Lower leg skin (tissue), 4 donors: ENCODE measurements around the gene DENND1C. TPM values are rescaled to one million over a fixed set of nuclear protein-coding genes. Genes with fewer than 3 reads are reported as not detected.

Source experiments
- DNase-seq, 2 donors: peaks; one replicate each; pipeline ENCODE4 v3.0.0-alpha.2; 2019; ENCODE audit warnings: low spot score in 2 of 2
- H3K4me3 ChIP-seq: fragments of 200-600 bp; sonication (generic); 2 replicates; pipeline ENCODE4 v1.5.1; 2017; ENCODE audit warnings: mild to moderate bottlenecking, low read depth; ENCODE audit not compliant: poor library complexity, severe bottlenecking
- POLR2A ChIP-seq, 2 donors: fragments of 450-650 bp; IDR thresholded peaks; one replicate each; pipeline ENCODE4 v1.6.1; 2016 to 2017; ENCODE audit warnings: antibody characterized with exemption in 2 of 2, mild to moderate bottlenecking in 1 of 2, moderate library complexity in 1 of 2
- WGBS, 2 donors: methylation state at CpG; one replicate each; pipeline ENCODE4 v1.1.5; 2018; 5-methylcytosine and 5-hydroxymethylcytosine counted together
- intact Hi-C: fragments of 100-400 bp; cut with DNase I; formaldehyde crosslinking; loops from one replicate; pipeline ENCODE4 v1.15.0; 2023; ENCODE audit warnings: low total_unique reads
- total RNA-seq, 4 donors: library from RNA; depleted of rRNA; stranded (reverse); fragments of >200 nt; gene quantifications; one replicate each; pipeline ENCODE4 v1.1.0, GENCODE V29; 2016
- TF ChIP-seq, protein P1 (sequence below), 3 donors: fragments of 450-650 bp; IDR thresholded peaks; one replicate each; pipeline ENCODE4 v1.5.1; 2016; ENCODE audit warnings: antibody characterized with exemption in 3 of 3, mild to moderate bottlenecking in 3 of 3, moderate library complexity in 2 of 3

The DENND1C gene
- total RNA-seq, 4 donors from 2014 or later, result 0.61 to 1.9 (median 1.2) TPM

DNA sequence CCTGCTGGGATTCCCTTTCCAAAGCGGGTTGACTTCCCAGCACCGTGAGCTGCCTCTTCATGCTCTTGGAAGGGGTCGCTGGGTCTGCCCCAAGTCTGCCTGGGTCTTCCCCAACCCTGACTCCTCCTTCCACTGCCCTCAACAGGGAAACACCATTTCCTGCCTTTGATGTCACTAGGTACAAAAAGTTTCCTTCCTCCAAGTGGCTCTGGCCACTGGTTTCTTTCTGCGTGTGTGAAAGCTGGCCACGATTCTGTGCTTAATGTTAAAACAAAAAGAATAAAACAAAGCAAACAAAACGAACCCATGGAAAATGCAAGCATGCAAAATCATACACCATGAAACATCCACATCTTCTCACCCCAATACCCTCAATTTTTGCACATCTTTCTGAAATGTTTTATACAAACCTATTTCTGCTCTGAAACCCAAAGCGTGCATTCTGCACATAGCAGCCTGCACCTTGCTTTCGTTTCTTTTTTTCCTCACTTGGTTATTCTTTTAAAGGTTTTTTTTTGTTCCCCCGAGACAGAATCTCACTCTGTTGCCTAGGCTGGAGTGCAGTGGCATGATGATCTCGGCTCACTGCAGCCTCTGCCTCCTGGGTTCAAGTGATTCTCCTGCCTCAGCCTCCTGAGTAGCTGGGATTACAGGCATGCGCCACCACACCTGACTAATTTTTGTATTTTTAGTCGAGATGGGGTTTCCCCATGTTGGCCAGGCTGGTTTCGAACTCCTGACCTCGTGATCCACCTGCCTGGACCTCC, 36.7 kb upstream of the DENND1C start:
- intact Hi-C loops, result loop anchor here (5.0 kb wide), 1 partner anchor 119 kb away; no protein-coding TSS in a partner anchor
- WGBS, 2 donors, result 50 to 52% methylated on average over 14 of the region's 14 CpGs

DNA sequence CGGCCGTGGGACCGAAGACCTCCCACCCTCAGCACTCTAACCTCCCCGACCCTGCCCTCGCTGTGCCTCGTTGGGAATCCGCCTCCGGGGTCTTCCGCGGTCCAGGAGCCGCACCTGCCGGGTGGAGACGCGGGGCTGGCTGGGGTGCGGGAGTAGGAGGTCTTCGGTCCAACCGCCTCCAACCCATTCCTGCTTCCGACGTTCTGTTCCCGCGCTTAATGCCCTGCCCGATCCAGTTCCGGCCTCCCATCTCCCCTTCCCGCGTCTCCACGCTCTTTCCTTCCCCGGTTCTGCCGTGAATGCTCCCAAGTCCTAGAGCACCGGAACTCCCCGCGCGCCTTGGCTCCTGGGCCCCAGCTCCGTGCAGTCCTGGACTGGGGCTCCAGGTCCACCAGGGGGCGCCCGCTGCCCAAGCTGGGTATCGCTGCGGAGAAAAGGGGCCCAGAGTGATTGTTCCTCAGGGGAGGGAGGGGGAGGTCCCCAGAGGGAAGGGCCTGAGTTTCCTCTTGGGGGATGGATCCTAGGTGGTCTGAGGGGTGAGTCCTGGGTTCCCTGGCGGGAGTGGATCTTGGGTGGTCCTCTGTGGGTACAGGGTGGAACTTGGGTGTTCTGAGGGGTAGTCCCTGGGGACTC, 35.2 kb upstream of the DENND1C start:
- DNase-seq, result peak; percentile 75 to 97
- peak overlapping the region; percentile 30 for H3K4me3 ChIP-seq
- intact Hi-C loops, result loop anchor here (5.0 kb wide), 1 partner anchor 121 kb away; no protein-coding TSS in a partner anchor
- WGBS, 2 donors, result 1 to 2% methylated on average over 21 to 33 of the region's 38 CpGs
- no peak for TF ChIP-seq POLR2A (IDR thresholded peaks at IDR 0.05)
- TF ChIP-seq, protein P1, sequence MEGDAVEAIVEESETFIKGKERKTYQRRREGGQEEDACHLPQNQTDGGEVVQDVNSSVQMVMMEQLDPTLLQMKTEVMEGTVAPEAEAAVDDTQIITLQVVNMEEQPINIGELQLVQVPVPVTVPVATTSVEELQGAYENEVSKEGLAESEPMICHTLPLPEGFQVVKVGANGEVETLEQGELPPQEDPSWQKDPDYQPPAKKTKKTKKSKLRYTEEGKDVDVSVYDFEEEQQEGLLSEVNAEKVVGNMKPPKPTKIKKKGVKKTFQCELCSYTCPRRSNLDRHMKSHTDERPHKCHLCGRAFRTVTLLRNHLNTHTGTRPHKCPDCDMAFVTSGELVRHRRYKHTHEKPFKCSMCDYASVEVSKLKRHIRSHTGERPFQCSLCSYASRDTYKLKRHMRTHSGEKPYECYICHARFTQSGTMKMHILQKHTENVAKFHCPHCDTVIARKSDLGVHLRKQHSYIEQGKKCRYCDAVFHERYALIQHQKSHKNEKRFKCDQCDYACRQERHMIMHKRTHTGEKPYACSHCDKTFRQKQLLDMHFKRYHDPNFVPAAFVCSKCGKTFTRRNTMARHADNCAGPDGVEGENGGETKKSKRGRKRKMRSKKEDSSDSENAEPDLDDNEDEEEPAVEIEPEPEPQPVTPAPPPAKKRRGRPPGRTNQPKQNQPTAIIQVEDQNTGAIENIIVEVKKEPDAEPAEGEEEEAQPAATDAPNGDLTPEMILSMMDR (IDR thresholded peaks at IDR 0.05), result peak in 1 of 3 donors; percentile 90

More for the DNA sequence above, 36.7 kb upstream of the DENND1C start:
- no peak overlapping the region for H3K4me3 ChIP-seq
- TF ChIP-seq, protein P1 (IDR thresholded peaks at IDR 0.05), result no peak
- no peak for TF ChIP-seq POLR2A (IDR thresholded peaks at IDR 0.05)
- DNase-seq, result no peak

DNA sequence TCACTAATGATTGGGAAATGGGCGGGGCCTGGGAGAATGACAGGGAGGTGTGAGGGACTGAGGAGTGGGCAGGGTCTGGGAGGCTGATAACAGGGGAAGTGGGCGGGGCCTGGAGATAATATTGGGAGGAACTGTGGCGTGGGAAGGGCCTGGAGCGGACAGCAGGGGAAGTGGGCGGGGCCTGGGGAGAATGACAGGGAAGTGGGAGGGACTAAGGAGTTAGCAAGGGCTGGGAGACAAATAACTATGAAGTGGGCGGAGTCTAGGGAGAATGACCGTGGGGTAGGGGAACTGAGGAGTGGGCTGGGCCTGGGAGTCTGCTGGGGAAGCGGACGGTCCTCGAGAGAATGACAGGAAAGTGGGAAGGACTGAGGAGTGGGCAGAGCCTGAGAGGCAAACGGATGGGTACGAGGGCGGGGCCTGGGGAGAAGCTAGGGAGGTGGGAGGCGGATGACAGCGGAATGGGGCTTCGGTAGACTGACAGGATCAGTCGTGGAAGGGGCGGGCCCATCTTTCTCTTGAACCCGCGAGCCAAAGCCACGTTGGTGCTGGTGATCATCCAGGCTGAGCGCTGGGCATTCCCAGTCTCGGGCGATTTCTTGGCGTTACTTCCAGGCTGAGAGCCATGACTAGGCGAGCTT, 34.6 kb upstream of the DENND1C start:
- DNase-seq, result peak; percentile 95 to 98
- peak overlapping the region; percentile 30 for H3K4me3 ChIP-seq
- intact Hi-C loops, result loop anchor here (5.0 kb wide), 1 partner anchor 121 kb away; no protein-coding TSS in a partner anchor
- TF ChIP-seq, protein P1 (IDR thresholded peaks at IDR 0.05), result no peak
- no peak for TF ChIP-seq POLR2A (IDR thresholded peaks at IDR 0.05)
- WGBS, 2 donors, result 1 to 2% methylated on average over 25 of the region's 26 CpGs

DNA sequence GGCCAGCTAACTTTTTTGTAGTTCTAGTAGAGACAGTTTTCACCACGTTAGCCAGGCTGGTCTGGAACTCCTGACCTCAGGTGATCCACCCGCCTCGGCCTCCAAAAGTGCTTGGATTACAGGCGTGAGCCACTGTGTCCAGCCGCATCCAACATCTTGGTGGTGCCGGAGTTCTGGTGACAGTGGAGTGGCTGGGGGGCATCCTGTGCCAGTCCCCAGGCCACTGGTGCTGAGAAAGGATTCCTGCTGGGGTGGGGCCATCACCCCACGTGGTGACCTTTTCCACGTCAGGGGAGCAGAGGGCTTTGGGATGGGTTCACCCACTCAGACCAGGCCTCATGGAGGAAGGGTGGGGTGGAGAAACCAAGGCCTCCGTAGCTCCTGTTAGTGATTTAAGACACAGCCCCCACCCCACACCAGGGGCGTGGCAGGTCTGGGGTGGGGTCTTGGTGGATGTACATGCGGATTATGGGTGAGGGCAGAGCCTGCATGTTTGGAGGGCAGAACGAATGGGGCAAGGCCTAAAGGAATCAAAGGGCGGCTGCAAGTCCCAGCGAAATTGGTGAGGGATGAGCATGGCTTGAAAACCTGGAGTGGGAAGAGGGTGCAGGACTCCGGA, 33.4 kb upstream of the DENND1C start:
- no peak for DNase-seq
- H3K4me3 ChIP-seq, result no peak overlapping the region
- TF ChIP-seq POLR2A (IDR thresholded peaks at IDR 0.05), result no peak
- TF ChIP-seq, protein P1 (IDR thresholded peaks at IDR 0.05), result no peak
- intact Hi-C loops, result loop anchor here (5.0 kb wide), 1 partner anchor 122 kb away; no protein-coding TSS in a partner anchor
- WGBS, 2 donors, result 80 to 85% methylated on average over 15 of the region's 15 CpGs

DNA sequence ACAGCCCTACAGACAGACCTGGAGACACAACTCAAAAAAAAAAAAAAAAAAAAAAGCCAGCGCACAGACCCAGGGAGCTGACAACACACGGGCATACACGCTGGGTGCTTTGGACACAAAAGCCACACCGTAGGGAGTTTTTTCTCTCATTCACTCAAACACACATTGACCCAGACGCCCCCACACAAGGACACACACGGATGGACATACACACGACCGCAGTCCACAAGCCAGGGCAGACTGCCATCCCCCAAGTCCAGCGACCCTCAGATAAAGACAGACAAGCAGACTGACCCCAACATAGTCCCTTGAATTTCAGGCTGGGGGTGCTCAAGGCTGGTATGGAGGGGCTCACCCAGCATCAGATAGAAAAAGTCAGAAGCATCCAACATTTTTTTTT, 32.5 kb upstream of the DENND1C start:
- 75 to 77% methylated on average over 9 of the region's 9 CpGs for WGBS, 2 donors
- TF ChIP-seq, protein P1 (IDR thresholded peaks at IDR 0.05), result no peak
- intact Hi-C loops, result no loop called here
- no peak overlapping the region for H3K4me3 ChIP-seq
- no peak for DNase-seq
